A549 (cell line): ENCODE data around the gene TRERF1. TPM values are rescaled to one million over a fixed set of nuclear protein-coding genes. Genes with fewer than 3 reads are reported as not detected.

ENCODE experiments used
- ATAC-seq, 2 experiments: fragments of 200-7000 bp in 1 of 2; fragments of >200 bp in 1 of 2; cut with Nextera tagmentation in 1 of 2; cut with Tn5 transposase in 1 of 2; 3 replicates each; pipeline versions ENCODE4 v1.8.0 to v1.9.1; 2018 to 2020; ENCODE audit warnings: mild to moderate bottlenecking in 1 of 2, moderate library complexity in 1 of 2
- CTCF ChIA-PET: fragments of 300-600 bp; sonication (Branson Sonifier 250); formaldehyde crosslinking; extraction: SDS; loops from one replicate; lab custom pipeline; 2021; ENCODE audit warnings: antibody characterized with exemption, inconsistent platforms; lab: Yijun Ruan, JAX
- POLR2A ChIA-PET: fragments of 350-600 bp; formaldehyde crosslinking; extraction: SDS; loops from one replicate; lab custom pipeline; 2021; ENCODE audit warnings: antibody characterized with exemption, inconsistent platforms; lab: Yijun Ruan, JAX
- DNase-seq, 2 experiments: peaks; one replicate each; pipeline versions ENCODE4 v3.0.0 to v3.0.0-alpha.2; 2011 to 2016; ENCODE audit warnings: low read depth in 1 of 2, low spot score in 1 of 2
- FAIRE-seq: peaks from 2 replicates; lab custom pipeline; 2011; peaks lifted over from hg19 to GRCh38; lab: Jason Lieb, UNC
- H3K27ac ChIP-seq, 2 experiments: fragments of >200 bp; sonication (Bioruptor Twin); formaldehyde crosslinking; 3 replicates each; pipeline ENCODE4 v1.5.1; 2016 to 2017
- H3K4me1 ChIP-seq: fragments of >200 bp; sonication (Bioruptor Twin); formaldehyde crosslinking; 3 replicates; pipeline ENCODE4 v1.6.1; 2016
- H3K4me2 ChIP-seq: fragments of >200 bp; sonication (Bioruptor Twin); formaldehyde crosslinking; 3 replicates; pipeline ENCODE4 v1.6.1; 2016
- H3K4me3 ChIP-seq: fragments of >200 bp; sonication (Bioruptor Twin); formaldehyde crosslinking; 3 replicates; pipeline ENCODE4 v1.5.1; 2016
- H3K9me3 ChIP-seq: fragments of >200 bp; sonication (Bioruptor Twin); formaldehyde crosslinking; 3 replicates; pipeline ENCODE4 v1.6.1; 2016
- BHLHE40 ChIP-seq: IDR thresholded peaks from 2 replicates; pipeline ENCODE4 v1.6.1; 2012; ENCODE audit warnings: low read depth, low read length, inconsistent platforms
- CBX2 ChIP-seq: fragments of 200-600 bp; sonication (generic); IDR thresholded peaks from 2 replicates; pipeline ENCODE4 v1.6.1; 2016; ENCODE audit warnings: low read depth, mild to moderate bottlenecking, borderline replicate concordance
- CBX8 ChIP-seq: fragments of 200-600 bp; sonication (generic); IDR thresholded peaks from 2 replicates; pipeline ENCODE4 v1.6.1; 2016
- ESRRA ChIP-seq: fragments of 150-350 bp; IDR thresholded peaks from 2 replicates; pipeline ENCODE4 v1.6.1; 2014; ENCODE audit warnings: mild to moderate bottlenecking, low read length, borderline replicate concordance
- FOSL2 ChIP-seq, 2 experiments: fragments of 450-650 bp in 1 of 2; fragments of >200 bp in 1 of 2; sonication (Bioruptor Twin) in 1 of 2; formaldehyde crosslinking; IDR thresholded peaks; 2 replicates each; pipeline versions ENCODE4 v1.5.0 to v1.6.1; 2016 to 2020; ENCODE audit warnings: mild to moderate bottlenecking in 1 of 2, moderate library complexity in 1 of 2
- HDAC2 ChIP-seq: fragments of 200-600 bp; sonication (generic); IDR thresholded peaks from 2 replicates; pipeline ENCODE4 v1.6.1; 2016
- HMGXB4 ChIP-seq: fragments of 250-450 bp; sonication (Bioruptor Pico); IDR thresholded peaks from 2 replicates; pipeline ENCODE4 v1.5.0; 2021; ENCODE audit warnings: mild to moderate bottlenecking, moderate library complexity, borderline replicate concordance
- HOXB13 ChIP-seq: fragments of 250-450 bp; sonication (Bioruptor Pico); IDR thresholded peaks from 2 replicates; pipeline ENCODE4 v1.5.0; 2020; ENCODE audit warnings: low read depth, mild to moderate bottlenecking, moderate library complexity
- HOXB5 ChIP-seq: fragments of 250-450 bp; sonication (Bioruptor Pico); IDR thresholded peaks from 2 replicates; pipeline ENCODE4 v1.5.0; 2020; ENCODE audit warnings: mild to moderate bottlenecking, moderate library complexity
- JUN ChIP-seq, 2 experiments: fragments of >200 bp; sonication (Bioruptor Twin); formaldehyde crosslinking; IDR thresholded peaks; 2 replicates in 1 of 2; 3 replicates in 1 of 2; pipeline ENCODE4 v1.6.1; 2016 to 2017
- KDM1A ChIP-seq: fragments of 200-600 bp; sonication (generic); IDR thresholded peaks from 2 replicates; pipeline ENCODE4 v1.6.1; 2016; ENCODE audit warnings: low read depth, mild to moderate bottlenecking
- MAX ChIP-seq: IDR thresholded peaks from 2 replicates; pipeline ENCODE4 v1.6.1; 2012
- MYC ChIP-seq: IDR thresholded peaks from 2 replicates; pipeline ENCODE4 v1.6.1; 2012; ENCODE audit warnings: mild to moderate bottlenecking, inconsistent platforms, low read length, improper control_type of control experiment, borderline replicate concordance
- NFE2L2 ChIP-seq: fragments of 150-350 bp; conservative IDR thresholded peaks from 2 replicates; pipeline ENCODE4 v1.6.1; 2014; ENCODE audit warnings: low read length
- NR3C1 ChIP-seq: fragments of >200 bp; sonication (Bioruptor Twin); formaldehyde crosslinking; IDR thresholded peaks from 3 replicates; pipeline ENCODE4 v1.6.1; 2017
- RARB ChIP-seq: fragments of 250-450 bp; sonication (Bioruptor Pico); IDR thresholded peaks from 2 replicates; pipeline ENCODE4 v1.8.0; 2021; ENCODE audit warnings: mild to moderate bottlenecking, moderate library complexity
- TP53 ChIP-seq: fragments of 250-450 bp; sonication (Bioruptor Pico); IDR thresholded peaks from 2 replicates; pipeline ENCODE4 v1.5.0; 2021; ENCODE audit warnings: mild to moderate bottlenecking, moderate library complexity
- USF2 ChIP-seq: fragments of 450-650 bp; IDR thresholded peaks from 2 replicates; pipeline ENCODE4 v1.6.1; 2014; ENCODE audit warnings: antibody characterized with exemption
- ZC3H11A ChIP-seq: fragments of 450-650 bp; IDR thresholded peaks from 2 replicates; pipeline ENCODE4 v1.6.1; 2014; ENCODE audit warnings: antibody characterized with exemption, mild to moderate bottlenecking
- WGBS: methylation state at CpG from one replicate; pipeline ENCODE4 v1.1.6; 2017; ENCODE audit errors: missing lambda C conversion rate; 5-methylcytosine and 5-hydroxymethylcytosine counted together
- polyA plus RNA-seq, 4 experiments: library from polyadenylated mRNA; depleted of rRNA in 3 of 4; stranded (reverse); fragments of >200 nt; fragmentation: RNase III in 1 of 4; extraction: RNeasy Plus Mini Kit Qiagen cat#74134 plus additional on column Dnase treatment in 1 of 4; gene quantifications; 2 replicates in 3 of 4; 3 replicates in 1 of 4; pipeline ENCODE4 v1.2.3, GENCODE V29; 2011 to 2017
- TF ChIP-seq, protein P1 (sequence below): fragments of >200 bp; sonication (Bioruptor Twin); formaldehyde crosslinking; IDR thresholded peaks from 3 replicates; pipeline ENCODE4 v1.6.1; 2016
- TF ChIP-seq, protein P2 (sequence below): fragments of >200 bp; sonication (Bioruptor Twin); formaldehyde crosslinking; IDR thresholded peaks from 2 replicates; pipeline ENCODE4 v1.6.1; 2016

Gene TRERF1
- polyA plus RNA-seq, 2 of the 4 experiments (the other 2 are of a cell fraction) = 2.4 to 3.5 TPM

DNA sequence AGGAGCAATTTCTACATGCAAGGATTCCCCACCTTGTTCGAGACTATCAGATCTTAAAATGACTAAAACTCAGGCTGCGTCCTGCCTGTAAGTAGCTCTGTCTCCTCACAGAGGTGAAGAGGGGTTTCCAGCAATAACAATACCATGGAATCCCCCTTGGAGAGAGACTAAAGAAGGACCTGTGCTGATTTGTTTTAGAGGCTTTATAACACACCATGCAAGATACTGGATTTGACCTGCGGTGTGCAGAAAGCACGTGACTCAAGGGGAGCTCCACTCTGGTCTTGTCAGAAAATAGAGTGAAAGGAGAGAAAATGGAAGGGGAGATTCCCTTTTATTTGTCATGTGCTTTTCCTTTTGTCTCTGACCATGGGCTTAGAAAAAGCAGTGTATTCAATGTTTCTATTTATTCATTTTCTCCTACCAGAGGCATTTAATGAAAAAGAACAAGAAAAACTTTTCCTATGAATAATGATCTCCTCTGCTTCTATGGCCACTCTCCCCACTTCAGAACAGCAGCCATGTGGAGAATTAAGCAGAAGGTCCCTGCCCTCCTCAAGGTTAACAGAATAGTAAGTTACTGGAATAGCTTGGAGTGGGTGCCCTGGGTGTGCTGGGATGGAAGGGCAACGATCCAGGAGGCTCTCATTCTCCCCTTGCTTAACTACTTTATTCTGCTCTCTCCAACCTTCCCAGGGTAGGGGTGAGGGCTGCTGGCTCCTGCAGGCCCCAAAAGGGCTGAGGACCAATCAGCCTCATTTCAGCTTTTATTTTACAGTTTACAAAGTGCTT lies 214.8 kb downstream of the TRERF1 start:
- WGBS = 86% methylated on average over 5 of the region's 5 CpGs
- POLR2A ChIA-PET = no interaction called here
- no peak overlapping the region for H3K27ac ChIP-seq
- no peak overlapping the region for H3K4me3 ChIP-seq
- no peak overlapping the region for H3K4me2 ChIP-seq
- no peak for ATAC-seq
- TF ChIP-seq MYC (no peak), CBX8 (no peak), HOXB13 (no peak)
- TF ChIP-seq, protein P1, sequence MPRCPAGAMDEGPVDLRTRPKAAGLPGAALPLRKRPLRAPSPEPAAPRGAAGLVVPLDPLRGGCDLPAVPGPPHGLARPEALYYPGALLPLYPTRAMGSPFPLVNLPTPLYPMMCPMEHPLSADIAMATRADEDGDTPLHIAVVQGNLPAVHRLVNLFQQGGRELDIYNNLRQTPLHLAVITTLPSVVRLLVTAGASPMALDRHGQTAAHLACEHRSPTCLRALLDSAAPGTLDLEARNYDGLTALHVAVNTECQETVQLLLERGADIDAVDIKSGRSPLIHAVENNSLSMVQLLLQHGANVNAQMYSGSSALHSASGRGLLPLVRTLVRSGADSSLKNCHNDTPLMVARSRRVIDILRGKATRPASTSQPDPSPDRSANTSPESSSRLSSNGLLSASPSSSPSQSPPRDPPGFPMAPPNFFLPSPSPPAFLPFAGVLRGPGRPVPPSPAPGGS = no peak
- CTCF ChIA-PET = interaction anchor here (0.7 to 1.2 kb wide), 3 partner anchors 22 to 311 kb away, joined by 3 to 5 read pairs (median 3); no protein-coding TSS in a partner anchor
- no peak for DNase-seq
- H3K4me1 ChIP-seq = peaks cover 17% of the 10 kb centered on the region; the same call in 2 of the 3 replicates
- no peak for FAIRE-seq
- no peaks in the 10 kb centered on the region for H3K9me3 ChIP-seq

GRCh38 chr6:42236030-42236429 lies 215.7 kb downstream of the TRERF1 start:
- ATAC-seq = no peak
- no peak for DNase-seq
- WGBS = 86% methylated on average over 9 of the region's 9 CpGs
- no peaks in the 10 kb centered on the region for H3K9me3 ChIP-seq
- FAIRE-seq = no peak
- no peak overlapping the region for H3K4me3 ChIP-seq
- no peak overlapping the region for H3K27ac ChIP-seq
- no peak overlapping the region for H3K4me2 ChIP-seq
- peaks cover 17% of the 10 kb centered on the region; the same call in 2 of the 3 replicates for H3K4me1 ChIP-seq
- ChIA-PET CTCF (interaction anchor here (0.9 kb wide), 1 partner anchor 312 kb away, joined by 3 read pairs; no protein-coding TSS in a partner anchor), POLR2A (no interaction called here)
- TF ChIP-seq CBX2 = no peak
- no peak for TF ChIP-seq ZC3H11A
- no peak for TF ChIP-seq ESRRA
- TF ChIP-seq, protein P2, sequence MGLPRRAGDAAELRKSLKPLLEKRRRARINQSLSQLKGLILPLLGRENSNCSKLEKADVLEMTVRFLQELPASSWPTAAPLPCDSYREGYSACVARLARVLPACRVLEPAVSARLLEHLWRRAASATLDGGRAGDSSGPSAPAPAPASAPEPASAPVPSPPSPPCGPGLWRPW = no peak

DNA sequence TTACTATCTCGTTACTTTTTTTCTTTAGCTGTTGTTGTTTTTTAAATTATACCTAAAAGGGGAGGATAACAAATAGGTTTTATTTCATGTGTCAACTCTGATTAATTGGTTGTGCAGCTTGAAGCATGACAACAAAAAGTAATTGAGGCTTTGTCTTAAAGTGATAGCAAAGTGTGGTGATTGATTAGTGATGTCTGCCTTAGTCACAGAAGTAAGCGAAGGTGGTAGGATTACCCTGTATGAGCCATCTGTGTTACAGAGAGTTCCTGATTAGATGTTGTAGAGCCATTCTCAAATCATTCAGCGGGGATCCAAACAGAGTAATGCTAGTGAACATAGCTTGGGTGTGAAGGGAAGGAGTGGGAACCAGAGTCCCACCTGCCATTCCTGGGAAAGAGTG lies 219.7 kb downstream of the TRERF1 start:
- Histone ChIP-seq H3K9me3 (no peaks in the 10 kb centered on the region), H3K27ac (no peak overlapping the region), H3K4me2 (no peak overlapping the region), H3K4me3 (no peak overlapping the region), H3K4me1 (peaks cover 20% of the 10 kb centered on the region)
- DNase-seq = no peak
- FAIRE-seq = no peak
- no peak for ATAC-seq
- TF ChIP-seq NR3C1 (no peak), FOSL2 (IDR thresholded peaks at IDR 0.05) (no peak), FOSL2 (CRISPR knock-in tag; IDR thresholded peaks at IDR 0.05) (no peak), USF2 (no peak), CBX8 (no peak), ZC3H11A (no peak), BHLHE40 (no peak), NFE2L2 (no peak), TP53 (no peak), RARB (CRISPR knock-in tag) (no peak), HDAC2 (no peak), HOXB5 (no peak), MYC (no peak), HMGXB4 (CRISPR knock-in tag) (no peak), MAX (no peak), KDM1A (no peak), JUN (IDR thresholded peaks at IDR 0.05) (no peak)
- TF ChIP-seq, protein P2 = no peak
- CTCF ChIA-PET = interaction anchor here (0.9 to 1.4 kb wide), 4 partner anchors 17 to 316 kb away, joined by 3 to 5 read pairs (median 4); no protein-coding TSS in a partner anchor
- POLR2A ChIA-PET = no interaction called here
- 91% methylated on average over 3 of the region's 3 CpGs for WGBS
